Smooth muscle cell (in vitro differentiated cells): ENCODE results near the gene TMEM164. TPM values are rescaled to one million over a fixed set of nuclear protein-coding genes. Genes with fewer than 3 reads are reported as not detected.

ENCODE experiments used
- DNase-seq: peaks from one replicate; lab custom pipeline; 2025; ENCODE audit not compliant: unreplicated experiment; lab: John Stamatoyannopoulos, UW
- H2AFZ ChIP-seq: fragments of 200-600 bp; sonication (generic); 2 replicates; pipeline ENCODE4 v1.6.0; 2016; ENCODE audit warnings: antibody characterized with exemption, low read depth, mild to moderate bottlenecking
- H3F3A ChIP-seq: fragments of 200-600 bp; sonication (generic); 2 replicates; pipeline ENCODE4 v1.6.0; 2017; ENCODE audit warnings: antibody characterized with exemption, low read depth
- H3K27ac ChIP-seq: fragments of 200-600 bp; sonication (generic); 2 replicates; pipeline ENCODE4 v1.5.1; 2016; ENCODE audit warnings: low read depth, mild to moderate bottlenecking
- H3K27me3 ChIP-seq: fragments of 200-600 bp; sonication (generic); 2 replicates; pipeline ENCODE4 v1.6.1; 2016; ENCODE audit warnings: low read depth, mild to moderate bottlenecking
- H3K36me3 ChIP-seq: fragments of 200-600 bp; sonication (generic); 2 replicates; pipeline ENCODE4 v1.5.1; 2016; ENCODE audit warnings: low read depth
- H3K4me1 ChIP-seq: fragments of 200-600 bp; sonication (generic); 2 replicates; pipeline ENCODE4 v1.5.1; 2016; ENCODE audit warnings: low read depth
- H3K4me2 ChIP-seq: fragments of 200-600 bp; sonication (generic); 2 replicates; pipeline ENCODE4 v1.6.0; 2016; ENCODE audit warnings: mild to moderate bottlenecking
- H3K4me3 ChIP-seq: fragments of 200-600 bp; sonication (generic); 2 replicates; pipeline ENCODE4 v1.5.1; 2016; ENCODE audit warnings: mild to moderate bottlenecking
- H3K79me2 ChIP-seq: fragments of 200-600 bp; sonication (generic); 2 replicates; pipeline ENCODE4 v1.6.0; 2016; ENCODE audit warnings: low read depth, mild to moderate bottlenecking
- H3K9ac ChIP-seq: fragments of 200-600 bp; sonication (generic); 2 replicates; pipeline ENCODE4 v1.6.0; 2016; ENCODE audit warnings: low read depth
- H3K9me3 ChIP-seq: fragments of 200-600 bp; sonication (generic); replicated peaks from 2 replicates; pipeline ENCODE4 v1.5.1; 2016; ENCODE audit warnings: low read depth
- H4K20me1 ChIP-seq: fragments of 200-600 bp; sonication (generic); 2 replicates; pipeline ENCODE4 v1.6.0; 2016; ENCODE audit warnings: low read depth
- CTCF ChIP-seq: fragments of 200-600 bp; sonication (generic); IDR thresholded peaks from 2 replicates; pipeline ENCODE4 v1.5.1; 2017; ENCODE audit warnings: borderline replicate concordance, mild to moderate bottlenecking, antibody characterized with exemption; ENCODE audit not compliant: insufficient read depth, poor library complexity, severe bottlenecking
- whole genome bisulfite sequencing: methylation state at CpG from one replicate; pipeline ENCODE4 v1.1.7; 2016; ENCODE audit warnings: low lambda C conversion rate; 5-methylcytosine and 5-hydroxymethylcytosine counted together
- polyA plus RNA-seq: library from polyadenylated mRNA; unstranded; fragments of >200 nt; fragmentation: Nextera tagmentation; extraction: Ambion mirVana; gene quantifications from 2 replicates; pipeline ENCODE4 v1.2.1, GENCODE V29; 2016
- total RNA-seq: library from RNA; depleted of rRNA; stranded (reverse); fragments of >200 nt; gene quantifications from 2 replicates; pipeline ENCODE4 v1.2.3, GENCODE V29; 2014

Gene TMEM164
- total and polyA plus RNA-seq, 2 experiments from 2014 or later = 1.5 to 8.9 TPM

GRCh38 chrX:110173192-110174175 is 170.6 kb downstream of the TMEM164 start:
- H2AFZ ChIP-seq = no peak overlapping the region
- H3K27me3 ChIP-seq = no peaks in the 10 kb centered on the region
- H3K27ac ChIP-seq = no peak overlapping the region
- no peak overlapping the region for H3K4me2 ChIP-seq
- no peaks in the 10 kb centered on the region for H3K79me2 ChIP-seq
- H3K4me3 ChIP-seq = no peak overlapping the region
- no peaks in the 10 kb centered on the region for H4K20me1 ChIP-seq
- 74% methylated on average over 19 of the region's 19 CpGs for WGBS
- no peak for DNase-seq
- H3K4me1 ChIP-seq = no peaks in the 10 kb centered on the region
- no peaks in the 10 kb centered on the region for H3K36me3 ChIP-seq
- no peak overlapping the region for H3K9ac ChIP-seq
- H3F3A ChIP-seq = no peaks in the 10 kb centered on the region
- H3K9me3 ChIP-seq = no peaks in the 10 kb centered on the region
- no peak for TF ChIP-seq CTCF

GRCh38 chrX:110175146-110175545 is 172.2 kb downstream of the TMEM164 start:
- H4K20me1 ChIP-seq = no peaks in the 10 kb centered on the region
- WGBS = 77% methylated on average over 4 of the region's 4 CpGs
- no peaks in the 10 kb centered on the region for H3F3A ChIP-seq
- H3K4me3 ChIP-seq = no peak overlapping the region
- H3K9me3 ChIP-seq = no peaks in the 10 kb centered on the region
- H2AFZ ChIP-seq = no peak overlapping the region
- no peak overlapping the region for H3K27ac ChIP-seq
- no peaks in the 10 kb centered on the region for H3K79me2 ChIP-seq
- H3K36me3 ChIP-seq = no peaks in the 10 kb centered on the region
- H3K4me1 ChIP-seq = no peaks in the 10 kb centered on the region
- no peaks in the 10 kb centered on the region for H3K27me3 ChIP-seq
- no peak for TF ChIP-seq CTCF
- no peak for DNase-seq
- H3K9ac ChIP-seq = no peak overlapping the region
- no peak overlapping the region for H3K4me2 ChIP-seq

GRCh38 chrX:110175696-110176095 is 172.8 kb downstream of the TMEM164 start:
- no peak for TF ChIP-seq CTCF
- Histone ChIP-seq H3K4me2 (no peak overlapping the region), H2AFZ (no peak overlapping the region), H3K27me3 (no peaks in the 10 kb centered on the region), H3K9me3 (no peaks in the 10 kb centered on the region), H3F3A (no peaks in the 10 kb centered on the region), H3K79me2 (no peaks in the 10 kb centered on the region), H3K36me3 (no peaks in the 10 kb centered on the region), H3K4me3 (no peak overlapping the region), H3K9ac (no peak overlapping the region), H4K20me1 (no peaks in the 10 kb centered on the region), H3K4me1 (no peaks in the 10 kb centered on the region), H3K27ac (no peak overlapping the region)
- DNase-seq = no peak
- WGBS = 75% methylated on average over 3 of the region's 3 CpGs
